ENCODE measurements around the gene RGS6. TPM values are rescaled to one million over a fixed set of nuclear protein-coding genes. Genes with fewer than 3 reads are reported as not detected.
"Not testable (repeated sequence)": the region's sequence is repeated elsewhere in the genome, so short reads cannot be mapped to it uniquely, and the experiment has no call there.

RGS6 gene
- 1 to 10 TPM in 3 of 4 donors, under 1 TPM in 1; 0.50 to 6.5 (median 4.7) TPM for total RNA-seq

DNA sequence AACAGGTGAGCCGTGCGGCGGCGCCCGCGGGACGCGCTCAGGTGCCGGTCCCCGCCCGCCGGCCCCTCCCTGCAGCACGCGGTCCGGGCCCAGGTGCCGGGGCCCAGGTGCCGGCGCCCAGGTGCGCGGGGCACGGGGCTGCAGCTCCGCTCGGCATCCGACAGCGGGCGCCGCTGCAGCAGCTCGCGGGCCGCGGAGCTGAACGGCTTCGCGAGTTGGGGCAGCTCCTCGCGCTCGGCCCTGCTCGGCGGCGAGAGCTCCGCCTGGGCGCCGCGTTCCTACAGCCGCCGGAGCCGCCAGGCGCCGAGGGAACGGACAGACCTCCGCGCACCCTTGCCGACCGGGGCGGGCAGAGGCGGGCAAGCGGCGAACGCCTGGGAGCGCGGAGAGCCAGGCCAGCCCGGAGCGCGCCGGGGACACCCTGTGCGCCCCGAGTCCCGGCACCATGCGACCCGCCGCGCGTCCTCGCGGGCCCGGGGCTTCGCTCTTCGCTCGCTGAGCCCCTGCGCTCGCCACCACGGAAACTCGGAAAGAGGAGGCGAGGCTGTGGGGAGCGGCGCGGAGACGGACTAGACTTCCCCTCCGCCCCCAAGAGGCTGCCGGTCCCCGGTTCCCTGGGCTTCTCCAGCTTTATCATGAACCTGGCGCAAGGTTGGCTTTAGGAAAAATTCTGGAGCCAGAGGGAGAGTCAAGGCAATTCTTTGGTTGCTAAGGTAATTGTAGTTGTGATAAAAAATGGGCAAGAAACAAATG is at the start of gene RGS6:
Gene RGS6 (plus strand): TSS at position 201 of the 753 bp plus-strand sequence.
- ATAC-seq = no peak
- peak within 1 kb of the TSS; percentile 1 to 53 for H3K4me3 ChIP-seq
- peaks cover 0 to 21% (median 4%) of the 10 kb centered on the region in 3 donors for H3K4me1 ChIP-seq
- peak within 1 kb of the TSS in 1 of 4 donors; percentile 47 for H3K27ac ChIP-seq
- H3K27me3 ChIP-seq = peaks cover 61% of the 10 kb centered on the region
- no peak for TF ChIP-seq EP300 (IDR thresholded peaks at IDR 0.05)
- TF ChIP-seq, protein P1, sequence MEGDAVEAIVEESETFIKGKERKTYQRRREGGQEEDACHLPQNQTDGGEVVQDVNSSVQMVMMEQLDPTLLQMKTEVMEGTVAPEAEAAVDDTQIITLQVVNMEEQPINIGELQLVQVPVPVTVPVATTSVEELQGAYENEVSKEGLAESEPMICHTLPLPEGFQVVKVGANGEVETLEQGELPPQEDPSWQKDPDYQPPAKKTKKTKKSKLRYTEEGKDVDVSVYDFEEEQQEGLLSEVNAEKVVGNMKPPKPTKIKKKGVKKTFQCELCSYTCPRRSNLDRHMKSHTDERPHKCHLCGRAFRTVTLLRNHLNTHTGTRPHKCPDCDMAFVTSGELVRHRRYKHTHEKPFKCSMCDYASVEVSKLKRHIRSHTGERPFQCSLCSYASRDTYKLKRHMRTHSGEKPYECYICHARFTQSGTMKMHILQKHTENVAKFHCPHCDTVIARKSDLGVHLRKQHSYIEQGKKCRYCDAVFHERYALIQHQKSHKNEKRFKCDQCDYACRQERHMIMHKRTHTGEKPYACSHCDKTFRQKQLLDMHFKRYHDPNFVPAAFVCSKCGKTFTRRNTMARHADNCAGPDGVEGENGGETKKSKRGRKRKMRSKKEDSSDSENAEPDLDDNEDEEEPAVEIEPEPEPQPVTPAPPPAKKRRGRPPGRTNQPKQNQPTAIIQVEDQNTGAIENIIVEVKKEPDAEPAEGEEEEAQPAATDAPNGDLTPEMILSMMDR (IDR thresholded peaks at IDR 0.05) = peak in 2 of 4 experiments; percentile 6 to 30
- 0% methylated on average over 7 of the region's 92 CpGs; no CpG with 5 or more reads in 1 of the 2 donors for WGBS, 2 donors (ENCODE audit: low coverage in 1 of 2)
- no peaks in the 10 kb centered on the region for H3K36me3 ChIP-seq
- no peaks in the 10 kb centered on the region for H3K9me3 ChIP-seq

DNA sequence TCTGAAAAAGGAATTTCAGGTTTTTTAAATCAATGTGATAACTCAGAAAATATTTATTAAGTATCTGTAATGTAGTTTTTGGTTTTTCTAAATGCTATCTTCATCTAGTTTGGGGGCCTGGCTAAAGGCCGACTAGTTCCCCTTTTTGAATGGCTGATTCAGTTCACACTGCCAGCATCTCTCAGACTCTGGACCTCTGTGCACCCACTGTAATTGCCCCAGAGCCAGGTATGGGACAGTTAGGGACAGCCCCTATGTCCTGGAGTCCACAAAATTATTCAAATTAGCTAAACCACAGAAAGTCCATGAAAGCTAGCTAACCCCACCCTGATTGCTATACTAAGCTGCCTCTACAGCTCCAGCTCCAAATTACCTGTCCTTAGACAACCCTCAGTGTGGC is 49.1 kb upstream of the RGS6 start:
- Histone ChIP-seq H3K9me3 (peaks cover 0 to 19% (median 0%) of the 10 kb centered on the region in 3 donors), H3K27ac (no peak overlapping the region), H3K27me3 (no peaks in the 10 kb centered on the region), H3K4me1 (no peaks in the 10 kb centered on the region), H3K4me3 (no peak overlapping the region), H3K36me3 (no peaks in the 10 kb centered on the region)
- ATAC-seq = no peak
- TF ChIP-seq POLR2AphosphoS5 (IDR thresholded peaks at IDR 0.05) = no peak
- TF ChIP-seq POLR2A (IDR thresholded peaks at IDR 0.05) = no peak
- no peak for TF ChIP-seq EP300 (IDR thresholded peaks at IDR 0.05)
- TF ChIP-seq, protein P1 (IDR thresholded peaks at IDR 0.05) = no peak
- WGBS, 2 donors (ENCODE audit: low coverage in 1 of 2) = 75% methylated on average over 1 of the region's 1 CpG; no CpG with 5 or more reads in 1 of the 2 donors

DNA sequence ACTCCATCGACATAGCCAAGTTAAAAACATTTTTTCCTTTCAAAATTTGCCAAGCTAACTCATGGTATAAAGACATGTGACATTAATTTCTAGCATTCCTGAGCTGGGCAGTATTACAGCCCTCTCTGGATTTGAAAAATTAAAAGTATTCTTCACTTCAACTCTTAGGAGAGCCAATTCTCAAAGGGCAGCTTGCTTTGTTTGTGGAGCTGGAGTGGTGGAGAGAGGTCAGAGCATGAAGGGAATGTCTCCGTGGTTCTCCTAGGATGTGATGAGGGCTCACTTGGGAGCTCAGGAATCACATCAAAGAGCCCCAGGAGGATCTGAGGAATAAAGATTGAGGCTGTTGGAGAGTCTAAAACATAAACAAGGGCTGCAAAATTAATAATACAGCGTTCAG is 46.9 kb upstream of the RGS6 start:
- ATAC-seq = no peak
- peaks cover 0 to 10% (median 0%) of the 10 kb centered on the region in 3 donors for H3K9me3 ChIP-seq
- no peak overlapping the region for H3K27ac ChIP-seq
- H3K36me3 ChIP-seq = no peaks in the 10 kb centered on the region
- H3K4me3 ChIP-seq = no peak overlapping the region
- 21 to 42% methylated on average over 3 of the region's 3 CpGs for WGBS, 2 donors (ENCODE audit: low coverage in 1 of 2)
- TF ChIP-seq POLR2AphosphoS5 (IDR thresholded peaks at IDR 0.05) (no peak), POLR2A (IDR thresholded peaks at IDR 0.05) (no peak), EP300 (IDR thresholded peaks at IDR 0.05) (no peak)
- TF ChIP-seq, protein P1 (IDR thresholded peaks at IDR 0.05) = no peak
- no peaks in the 10 kb centered on the region for H3K4me1 ChIP-seq
- H3K27me3 ChIP-seq = no peaks in the 10 kb centered on the region

GRCh38 chr14:71887802-71888201 is 44.4 kb upstream of the RGS6 start:
- not testable (repeated sequence) for H3K27me3 ChIP-seq, H3K9me3 ChIP-seq, H3K36me3 ChIP-seq, ATAC-seq, H3K4me1 ChIP-seq, H3K4me3 ChIP-seq, H3K27ac ChIP-seq
- 95 to 100% methylated on average over 1 to 6 of the region's 9 CpGs for WGBS, 2 donors (ENCODE audit: low coverage in 1 of 2)

- WGBS, 2 donors (ENCODE audit: low coverage in 1 of 2) = 56 to 60% methylated on average over 1 of the region's 1 CpG
Observed at GRCh38 chr14:71890541-71890940, 41.7 kb upstream of the RGS6 start.

More at GRCh38 chr14:71890541-71890940, 41.7 kb upstream of the RGS6 start:
- no peak for ATAC-seq
- H3K4me3 ChIP-seq = no peak overlapping the region
- H3K27me3 ChIP-seq = no peaks in the 10 kb centered on the region
- H3K9me3 ChIP-seq = peaks cover 0 to 8% (median 0%) of the 10 kb centered on the region in 3 donors
- no peaks in the 10 kb centered on the region for H3K36me3 ChIP-seq
- TF ChIP-seq POLR2A (IDR thresholded peaks at IDR 0.05) = no peak
- no peak for TF ChIP-seq EP300 (IDR thresholded peaks at IDR 0.05)
- TF ChIP-seq POLR2AphosphoS5 (IDR thresholded peaks at IDR 0.05) = no peak
- TF ChIP-seq, protein P1 (IDR thresholded peaks at IDR 0.05) = no peak
- H3K4me1 ChIP-seq = no peaks in the 10 kb centered on the region
- H3K27ac ChIP-seq = no peak overlapping the region
